Sigmoid colon (tissue), 7 donors: ENCODE data around the gene INAFM2. TPM values are rescaled to one million over a fixed set of nuclear protein-coding genes. Genes with fewer than 3 reads are reported as not detected.

Experiments used
- DNase-seq: peaks from one replicate; pipeline ENCODE4 v3.0.0-alpha.2; 2019
- H3K27ac ChIP-seq, 4 donors: fragments of 200-600 bp; sonication (generic); one replicate each; pipeline ENCODE4 v1.5.1; 2016 to 2019; ENCODE audit warnings: mild to moderate bottlenecking in 1 of 4
- H3K27me3 ChIP-seq, 3 donors: fragments of 200-600 bp; sonication (generic); one replicate each; pipeline ENCODE4 v1.5.1; 2019; ENCODE audit warnings: mild to moderate bottlenecking in 1 of 3
- H3K36me3 ChIP-seq, 4 donors: fragments of 200-600 bp; sonication (generic); one replicate each; pipeline ENCODE4 v1.5.1; 2016 to 2019
- H3K4me1 ChIP-seq, 4 donors: fragments of 200-600 bp; sonication (generic); one replicate each; pipeline ENCODE4 v1.5.1; 2017 to 2019
- H3K4me3 ChIP-seq, 4 donors: fragments of 200-600 bp; sonication (generic); one replicate each; pipeline ENCODE4 v1.5.1; 2017 to 2019; ENCODE audit warnings: mild to moderate bottlenecking in 2 of 4, moderate library complexity in 1 of 4
- H3K9me3 ChIP-seq, 4 donors: fragments of 200-600 bp in 3 of 4; sonication (generic) in 3 of 4; one replicate each; pipeline versions ENCODE4 v1.5.1 to v1.6.1; 2013 to 2019
- EP300 ChIP-seq, 4 donors: sonication (generic); formaldehyde crosslinking; IDR thresholded peaks; one replicate each; pipeline ENCODE4 v1.6.1; 2017; ENCODE audit warnings: antibody characterized with exemption in 4 of 4
- POLR2A ChIP-seq, 2 donors: fragments of 450-650 bp; IDR thresholded peaks; one replicate each; pipeline ENCODE4 v1.6.1; 2016; ENCODE audit warnings: antibody characterized with exemption in 2 of 2, mild to moderate bottlenecking in 2 of 2, moderate library complexity in 2 of 2
- POLR2AphosphoS5 ChIP-seq, 4 donors: sonication (generic); formaldehyde crosslinking; IDR thresholded peaks; one replicate each; pipeline ENCODE4 v1.6.1; 2017; ENCODE audit warnings: antibody characterized with exemption in 4 of 4
- WGBS, 2 donors: extraction: QIAGEN DNeasy Blood & Tissue Kit; methylation state at CpG; one replicate each; pipeline ENCODE4 v1.1.7; 2013; 5-methylcytosine and 5-hydroxymethylcytosine counted together
- intact Hi-C: fragments of 100-400 bp; cut with DNase I; formaldehyde crosslinking; loops from one replicate; pipeline ENCODE4 v1.15.1; 2023
- polyA plus RNA-seq, 3 donors: library from polyadenylated mRNA; stranded (reverse); fragments of 200-250 nt; gene quantifications; one replicate each; pipeline ENCODE4 v1.2.3, GENCODE V29; 2013
- total RNA-seq, 4 donors: library from RNA; depleted of rRNA; stranded (reverse); fragments of >200 nt; gene quantifications; one replicate each; pipeline ENCODE4 v1.1.0, GENCODE V29; 2016
- TF ChIP-seq, protein P1 (sequence below), 4 experiments: fragments of 450-650 bp in 3 of 4; fragments of 200-600 bp in 1 of 4; IDR thresholded peaks; one replicate each; pipeline ENCODE4 v1.5.1; 2016 to 2019; ENCODE audit warnings: antibody characterized with exemption in 4 of 4, mild to moderate bottlenecking in 3 of 4, moderate library complexity in 2 of 4
- donor health status: healthy with polysubstance abuse.
- donor health status: Bipolar disorder and iron deficiency.
- donor health status: healthy.

INAFM2 gene
- total and polyA plus RNA-seq, 7 donors = 6.6 to 63.1 (median 41.0) TPM

DNA sequence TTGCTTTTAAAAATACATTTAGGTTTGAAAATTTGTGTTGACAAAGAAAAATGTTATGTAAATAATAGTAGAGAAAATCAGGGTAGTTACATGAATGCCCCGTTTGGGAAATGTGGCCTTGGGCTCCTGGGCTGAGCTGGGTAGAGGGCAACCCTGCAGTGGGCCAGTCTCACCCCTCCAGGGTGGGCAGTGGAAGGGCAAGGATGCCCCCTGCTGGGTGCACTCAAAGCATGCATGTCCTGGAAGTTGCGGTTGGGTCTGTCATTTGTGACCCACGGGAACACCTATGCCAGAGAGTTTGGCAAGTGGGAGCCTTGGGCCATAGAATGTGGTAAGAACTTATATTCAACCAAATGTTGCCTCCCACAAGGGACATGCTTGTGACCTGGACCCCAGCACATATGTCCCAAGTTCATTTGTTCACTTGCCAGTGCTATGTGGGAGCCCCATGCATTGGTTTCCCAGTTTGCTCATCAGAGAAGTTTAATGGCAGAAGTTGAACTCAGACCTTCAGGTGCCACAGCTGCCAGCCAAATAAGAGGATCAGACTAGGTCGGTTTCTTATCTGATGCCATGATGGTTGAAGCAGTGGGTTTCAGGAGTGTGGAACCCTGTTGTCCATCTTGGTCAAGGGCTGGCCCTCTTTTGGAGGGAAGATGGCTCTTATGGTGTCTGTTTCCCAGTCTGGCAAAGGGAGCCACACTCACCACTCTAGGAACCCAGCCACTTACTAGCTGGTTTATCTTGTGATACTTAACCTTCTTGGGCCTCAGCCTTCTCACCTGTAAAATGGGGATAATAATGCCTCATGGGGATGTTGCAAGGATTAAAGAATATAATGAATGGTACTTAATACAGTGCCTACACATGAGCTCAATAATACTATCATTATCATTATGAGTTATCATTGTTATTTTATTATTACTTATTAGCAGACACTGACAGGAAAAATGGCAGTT lies 13.2 kb upstream of the INAFM2 start:
- Histone ChIP-seq H3K36me3 (no peaks in the 10 kb centered on the region), H3K9me3 (no peaks in the 10 kb centered on the region), H3K27me3 (no peaks in the 10 kb centered on the region), H3K4me1 (peaks cover 0 to 12% (median 4%) of the 10 kb centered on the region in 4 donors), H3K27ac (no peak overlapping the region), H3K4me3 (no peak overlapping the region)
- intact Hi-C loops = loop anchor here (1.0 kb wide), 1 partner anchor 31 kb away; no protein-coding TSS in a partner anchor
- 13 to 24% methylated on average over 4 of the region's 4 CpGs for WGBS, 2 donors
- no peak for TF ChIP-seq POLR2AphosphoS5 (IDR thresholded peaks at IDR 0.05)
- TF ChIP-seq, protein P1, sequence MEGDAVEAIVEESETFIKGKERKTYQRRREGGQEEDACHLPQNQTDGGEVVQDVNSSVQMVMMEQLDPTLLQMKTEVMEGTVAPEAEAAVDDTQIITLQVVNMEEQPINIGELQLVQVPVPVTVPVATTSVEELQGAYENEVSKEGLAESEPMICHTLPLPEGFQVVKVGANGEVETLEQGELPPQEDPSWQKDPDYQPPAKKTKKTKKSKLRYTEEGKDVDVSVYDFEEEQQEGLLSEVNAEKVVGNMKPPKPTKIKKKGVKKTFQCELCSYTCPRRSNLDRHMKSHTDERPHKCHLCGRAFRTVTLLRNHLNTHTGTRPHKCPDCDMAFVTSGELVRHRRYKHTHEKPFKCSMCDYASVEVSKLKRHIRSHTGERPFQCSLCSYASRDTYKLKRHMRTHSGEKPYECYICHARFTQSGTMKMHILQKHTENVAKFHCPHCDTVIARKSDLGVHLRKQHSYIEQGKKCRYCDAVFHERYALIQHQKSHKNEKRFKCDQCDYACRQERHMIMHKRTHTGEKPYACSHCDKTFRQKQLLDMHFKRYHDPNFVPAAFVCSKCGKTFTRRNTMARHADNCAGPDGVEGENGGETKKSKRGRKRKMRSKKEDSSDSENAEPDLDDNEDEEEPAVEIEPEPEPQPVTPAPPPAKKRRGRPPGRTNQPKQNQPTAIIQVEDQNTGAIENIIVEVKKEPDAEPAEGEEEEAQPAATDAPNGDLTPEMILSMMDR (IDR thresholded peaks at IDR 0.05) = peak; percentile 68 to 75 (median 72)
- no peak for TF ChIP-seq POLR2A (IDR thresholded peaks at IDR 0.05)
- TF ChIP-seq EP300 (IDR thresholded peaks at IDR 0.05) = no peak
- peak; percentile 72 for DNase-seq

DNA sequence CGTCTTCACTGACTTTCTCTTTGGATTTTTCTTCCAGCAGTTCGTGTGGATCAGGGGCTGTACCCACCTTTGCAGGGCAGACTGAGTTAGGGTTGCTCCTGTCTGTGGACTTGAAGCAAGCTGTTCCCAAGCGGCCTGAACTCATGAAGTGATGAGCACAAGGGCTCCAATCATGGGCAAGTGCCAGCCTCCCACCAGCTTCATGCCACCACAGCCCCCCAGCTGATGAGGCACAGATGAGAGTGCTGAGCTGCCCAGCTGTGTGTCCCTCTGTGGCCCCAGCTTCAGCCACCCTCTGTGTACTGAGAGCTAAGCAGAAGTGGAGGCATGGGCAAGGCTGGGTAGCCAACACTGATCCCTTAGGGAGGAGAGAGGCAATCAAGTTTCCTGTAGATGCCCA lies 12.5 kb upstream of the INAFM2 start:
- Histone ChIP-seq H3K4me1 (peaks cover 0 to 12% (median 4%) of the 10 kb centered on the region in 4 donors), H3K4me3 (no peak overlapping the region), H3K27me3 (no peaks in the 10 kb centered on the region), H3K36me3 (no peaks in the 10 kb centered on the region), H3K9me3 (no peaks in the 10 kb centered on the region), H3K27ac (no peak overlapping the region)
- peak; percentile 57 for DNase-seq
- WGBS, 2 donors = 43 to 73% methylated on average over 3 of the region's 3 CpGs
- no peak for TF ChIP-seq POLR2A (IDR thresholded peaks at IDR 0.05)
- no peak for TF ChIP-seq EP300 (IDR thresholded peaks at IDR 0.05)
- TF ChIP-seq POLR2AphosphoS5 (IDR thresholded peaks at IDR 0.05) = no peak
- TF ChIP-seq, protein P1 (IDR thresholded peaks at IDR 0.05) = no peak
- intact Hi-C loops = loop anchor here (1.0 kb wide), 1 partner anchor 32 kb away; no protein-coding TSS in a partner anchor

DNA sequence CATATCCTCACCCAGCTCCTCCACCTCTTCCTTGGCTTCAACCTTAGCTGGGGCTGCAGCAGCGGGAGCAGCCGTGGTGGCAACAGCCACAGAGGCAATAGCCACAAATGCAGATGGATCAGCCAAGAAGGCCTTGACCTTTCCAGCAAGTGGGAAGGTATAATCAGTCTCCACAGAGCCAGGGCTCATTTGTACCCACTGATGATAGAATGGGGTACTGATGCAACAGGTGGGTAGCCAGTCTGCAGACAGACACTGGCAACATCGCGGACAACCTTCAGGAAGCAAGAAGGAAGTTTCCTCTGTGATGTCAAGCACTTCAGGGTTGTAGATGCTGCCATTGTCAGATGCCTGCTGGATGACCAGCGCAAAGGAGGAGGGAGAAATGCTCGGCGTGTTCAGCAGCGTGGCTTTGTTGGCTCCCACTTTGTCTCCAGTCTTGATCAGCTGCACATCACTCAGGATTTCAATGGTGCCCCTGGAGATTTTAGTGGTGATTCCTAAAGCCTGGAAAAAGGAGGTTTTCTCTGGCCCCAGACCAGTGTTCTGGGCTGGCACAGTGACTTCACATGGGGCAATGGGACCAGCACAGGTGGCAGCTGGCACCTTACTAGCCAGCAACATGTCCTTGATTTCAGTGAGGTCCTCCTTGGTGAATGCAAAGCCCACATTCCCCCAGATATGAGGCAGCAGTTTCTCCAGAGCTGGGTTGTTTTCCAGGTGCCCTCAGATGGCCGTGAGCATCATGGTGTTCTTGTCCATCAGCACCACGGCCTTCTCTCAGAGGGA lies 10.9 kb upstream of the INAFM2 start:
- Histone ChIP-seq H3K27me3 (no peaks in the 10 kb centered on the region), H3K4me3 (no peak overlapping the region), H3K36me3 (no peaks in the 10 kb centered on the region), H3K27ac (no peak overlapping the region), H3K4me1 (peaks cover 0 to 6% (median 2%) of the 10 kb centered on the region in 4 donors), H3K9me3 (no peaks in the 10 kb centered on the region)
- no peak for DNase-seq
- WGBS, 2 donors = 93 to 94% methylated on average over 10 of the region's 10 CpGs
- TF ChIP-seq, protein P1 (IDR thresholded peaks at IDR 0.05) = no peak
- TF ChIP-seq EP300 (IDR thresholded peaks at IDR 0.05) = no peak
- TF ChIP-seq POLR2AphosphoS5 (IDR thresholded peaks at IDR 0.05) = no peak
- no peak for TF ChIP-seq POLR2A (IDR thresholded peaks at IDR 0.05)
- intact Hi-C loops = no loop called here

DNA sequence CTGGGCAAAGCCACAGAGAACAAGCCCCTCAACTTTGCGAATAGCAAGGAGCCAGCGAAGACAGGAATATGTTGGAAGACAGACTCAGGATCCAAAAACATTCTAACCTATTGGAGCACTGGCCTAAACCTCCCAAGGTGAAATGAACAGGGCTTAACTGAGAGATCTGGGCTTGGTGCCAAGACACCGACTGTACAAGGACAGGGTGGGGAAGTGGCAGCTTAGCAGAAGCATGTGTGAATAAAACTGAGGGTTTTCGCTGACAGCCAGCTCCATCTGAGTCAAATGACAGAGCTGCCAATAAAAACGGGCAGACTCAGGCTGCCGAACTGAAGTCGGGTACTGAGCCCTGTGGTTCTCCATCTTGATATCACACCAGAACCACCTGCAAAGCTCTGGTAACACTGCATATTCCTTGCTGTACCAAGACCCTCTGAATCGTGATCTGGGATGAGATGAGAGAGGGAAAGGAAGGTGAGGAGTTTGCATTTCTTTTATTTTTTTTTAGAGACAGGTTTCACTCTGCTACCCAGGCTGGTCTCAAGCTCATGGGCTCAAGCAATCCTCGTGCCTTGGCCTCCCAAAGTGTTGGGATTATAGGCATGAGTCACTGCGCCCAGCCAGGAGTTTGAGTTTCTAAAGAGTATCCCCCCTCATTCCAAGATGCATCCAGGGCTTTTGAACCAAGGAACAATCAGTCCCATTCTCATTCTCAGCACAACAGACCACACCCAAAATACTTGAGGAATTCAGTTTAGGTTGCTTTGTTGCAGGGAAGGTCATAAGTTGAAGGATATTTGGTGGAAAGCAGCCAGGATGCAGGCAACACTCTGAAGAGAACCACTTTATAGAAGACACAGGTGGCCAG lies 9.7 kb upstream of the INAFM2 start:
- DNase-seq = peak; percentile 74
- no peak overlapping the region for H3K27ac ChIP-seq
- no peaks in the 10 kb centered on the region for H3K4me1 ChIP-seq
- no peaks in the 10 kb centered on the region for H3K27me3 ChIP-seq
- H3K4me3 ChIP-seq = no peak overlapping the region
- no peaks in the 10 kb centered on the region for H3K9me3 ChIP-seq
- TF ChIP-seq POLR2A (IDR thresholded peaks at IDR 0.05) (no peak), POLR2AphosphoS5 (IDR thresholded peaks at IDR 0.05) (no peak)
- TF ChIP-seq, protein P1 (IDR thresholded peaks at IDR 0.05) = no peak
- intact Hi-C loops = no loop called here
- WGBS, 2 donors = 19 to 36% methylated on average over 10 of the region's 10 CpGs
- H3K36me3 ChIP-seq = no peaks in the 10 kb centered on the region
